EL (cell line): ENCODE data around the gene ARG2.
A peak's percentile ranks its signal among the peaks of the same experiment; 100 is the strongest.

Experiments used
- DNase-seq: peaks from one replicate; pipeline ENCODE4 v3.0.0-alpha.2; 2016

Gene ARG2

DNA sequence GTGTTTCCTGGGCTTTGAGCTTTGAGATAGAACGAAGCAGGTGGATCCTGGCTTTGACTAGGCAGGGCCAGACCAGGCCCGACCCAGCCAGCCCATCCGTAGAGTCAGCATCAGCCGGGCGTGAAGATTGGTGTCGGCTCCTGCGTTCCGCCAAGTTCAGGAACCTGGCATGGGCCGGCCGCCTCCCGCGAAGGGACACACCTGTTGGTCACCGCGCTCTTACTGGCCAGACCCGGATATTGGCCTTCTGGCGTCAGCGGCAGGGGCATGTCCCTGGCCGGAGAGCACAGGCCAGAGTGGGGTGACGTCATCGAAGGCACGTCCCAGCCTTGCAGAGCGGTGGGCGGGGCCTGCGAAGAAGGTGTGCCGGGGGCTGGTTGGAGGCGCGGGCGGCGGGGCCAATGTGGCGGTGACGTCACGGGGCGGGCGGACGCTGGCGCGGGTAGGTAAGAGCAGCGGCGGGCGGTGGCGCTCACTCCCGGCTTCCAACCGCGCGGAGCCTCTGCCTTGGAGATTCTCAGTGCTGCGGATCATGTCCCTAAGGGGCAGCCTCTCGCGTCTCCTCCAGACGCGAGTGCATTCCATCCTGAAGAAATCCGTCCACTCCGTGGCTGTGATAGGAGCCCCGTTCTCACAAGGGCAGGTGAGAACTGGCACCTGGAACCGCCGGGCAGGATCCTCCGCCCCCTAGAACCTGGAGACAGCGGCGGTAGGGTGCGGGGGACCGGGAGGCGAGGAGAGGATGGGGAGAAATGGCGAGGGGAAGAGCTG, at the start of gene ARG2:
Gene ARG2 (plus strand): TSS at position 475 of the 771 bp plus-strand sequence. CDS start 58 bp downstream, at position 533.
- peak; percentile 97 for DNase-seq

DNA sequence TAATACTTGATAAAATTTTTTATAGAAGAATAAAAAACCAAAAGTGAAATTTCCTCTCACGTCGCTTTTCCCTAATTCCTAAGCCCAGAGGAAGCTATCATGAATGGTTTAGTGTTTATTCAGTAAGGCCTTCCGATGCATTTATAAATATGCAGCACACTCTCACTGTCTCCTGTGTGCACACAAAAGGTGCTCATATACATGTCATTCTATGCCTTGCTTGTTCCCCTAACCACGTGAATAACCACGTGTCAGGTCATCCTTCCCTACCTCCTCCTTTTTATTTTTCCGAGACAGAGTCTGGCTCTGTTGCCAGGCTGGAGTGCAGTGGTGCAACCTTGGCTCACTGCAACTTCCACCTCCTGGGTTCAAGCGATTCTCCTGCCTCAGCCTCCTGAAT, 49.3 kb upstream of the ARG2 start:
- no peak for DNase-seq

DNA sequence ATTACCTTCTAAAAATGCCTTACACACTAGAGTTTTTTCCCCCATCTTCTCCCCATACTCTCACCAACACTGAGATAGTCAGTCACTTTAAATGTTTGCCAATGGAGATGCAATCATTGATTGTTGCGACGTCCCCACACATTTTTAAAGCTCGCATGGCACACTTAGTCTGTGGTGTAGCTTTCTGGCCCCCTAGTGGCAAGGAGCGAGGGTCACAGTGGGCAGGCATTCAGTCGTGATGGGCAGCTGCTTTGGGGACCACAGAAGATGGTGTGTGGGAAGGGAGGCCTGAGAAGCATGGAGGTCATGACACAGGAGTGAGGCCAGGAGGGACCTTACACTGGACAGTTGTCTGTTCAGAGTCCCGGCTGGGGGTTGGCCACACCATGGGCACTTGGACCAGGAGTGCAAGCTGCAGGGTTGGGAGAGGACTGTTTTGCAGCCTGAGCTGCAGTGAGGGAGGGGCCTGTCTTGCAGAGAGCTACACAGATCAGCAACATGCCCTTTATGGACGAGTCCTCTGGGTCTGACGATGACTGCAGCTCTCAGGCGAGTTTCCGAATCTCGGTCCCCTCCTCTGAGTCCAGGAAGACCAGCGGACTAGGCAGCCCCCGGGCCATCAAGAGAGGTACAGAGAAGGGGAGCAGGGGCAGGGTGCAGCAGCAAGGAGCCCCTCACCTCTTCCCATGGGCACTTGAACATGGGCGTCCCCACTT, 48.3 kb upstream of the ARG2 start:
- DNase-seq = peak; percentile 59

DNA sequence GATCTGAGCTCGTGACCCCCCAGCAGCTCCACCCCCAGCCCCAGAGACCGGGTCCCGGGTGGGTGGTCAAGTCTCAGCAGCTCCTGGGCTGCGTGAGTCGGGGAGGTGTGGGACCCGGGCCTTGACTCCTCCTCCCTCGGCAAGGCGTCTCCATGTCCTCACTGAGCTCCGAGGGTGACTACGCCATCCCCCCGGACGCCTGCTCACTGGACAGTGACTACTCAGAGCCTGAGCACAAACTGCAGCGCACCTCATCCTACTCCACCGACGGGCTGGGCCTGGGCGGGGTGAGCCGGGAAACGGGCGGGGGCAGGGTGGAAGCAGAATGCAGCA, 47.8 kb upstream of the ARG2 start:
- no peak for DNase-seq

DNA sequence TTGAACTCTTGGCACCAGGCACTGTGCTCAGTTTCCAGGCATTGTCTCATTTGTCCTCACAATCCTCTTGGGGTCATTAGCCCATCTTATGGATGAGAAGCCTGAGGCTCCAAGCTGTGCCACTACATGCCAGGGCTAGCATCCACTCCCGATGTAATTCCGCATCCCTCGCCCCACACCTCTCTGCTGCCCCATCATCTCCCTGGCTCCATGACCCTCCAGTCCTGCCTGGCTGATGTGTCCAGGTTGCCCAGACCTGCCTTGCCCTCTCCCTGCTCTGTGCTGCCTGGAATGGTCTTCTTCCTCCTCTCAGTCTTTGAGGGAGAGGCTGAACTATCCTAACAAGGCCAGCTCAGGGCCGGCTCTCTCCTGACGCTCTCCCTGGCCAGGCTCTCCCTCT, 47.1 kb upstream of the ARG2 start:
- DNase-seq = no peak

DNA sequence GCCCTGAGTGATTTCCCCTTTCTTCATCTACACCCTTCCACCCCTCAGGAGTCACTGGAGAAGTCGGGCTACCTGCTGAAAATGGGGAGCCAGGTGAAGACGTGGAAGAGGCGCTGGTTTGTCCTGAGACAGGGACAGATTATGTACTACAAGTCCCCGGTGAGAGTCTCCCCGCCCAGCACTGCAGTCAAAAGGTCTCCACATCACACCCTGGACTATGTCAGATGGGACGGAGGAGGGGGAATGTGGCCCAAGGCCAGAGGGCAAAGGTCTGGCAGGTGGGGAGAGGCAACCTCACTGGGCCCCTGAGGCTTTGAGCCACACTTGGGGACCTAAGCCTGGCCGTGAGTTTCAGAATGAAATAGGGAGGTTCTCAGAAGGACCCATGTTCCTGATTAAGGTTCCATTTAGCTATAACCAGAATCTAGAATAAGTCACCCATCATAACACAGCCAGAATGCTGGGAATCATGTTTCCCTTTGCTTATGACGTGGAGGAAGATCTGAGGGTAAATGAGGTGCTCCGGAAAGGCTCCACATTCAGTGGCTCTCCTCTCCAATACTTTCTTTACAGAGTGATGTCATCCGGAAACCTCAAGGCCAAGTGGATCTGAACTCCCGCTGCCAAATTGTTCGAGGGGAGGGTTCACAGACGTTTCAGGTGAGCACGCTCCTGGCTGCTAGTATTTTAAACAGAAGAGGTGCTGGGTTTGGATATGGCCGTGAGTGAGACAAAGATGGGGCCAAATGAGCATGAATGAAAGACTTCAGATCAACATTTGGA, 46.3 kb upstream of the ARG2 start:
- DNase-seq = no peak

DNA sequence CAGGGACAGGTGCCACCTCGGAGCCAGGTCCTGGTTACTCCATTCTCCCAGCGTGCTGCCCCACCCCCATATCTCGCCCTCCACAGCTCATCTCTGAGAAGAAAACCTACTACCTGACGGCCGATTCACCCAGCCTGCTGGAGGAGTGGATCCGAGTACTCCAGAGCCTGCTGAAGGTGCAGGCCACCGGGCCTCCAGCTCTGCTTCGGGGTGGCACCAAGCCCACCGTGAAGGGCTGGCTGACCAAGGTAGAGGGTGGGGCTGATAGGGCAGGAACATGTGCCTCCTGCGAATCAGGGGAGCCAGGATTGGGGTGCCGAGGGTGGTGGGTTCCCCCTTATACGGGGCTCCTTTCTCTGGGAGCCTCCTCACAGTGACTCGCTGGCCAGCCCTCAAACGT, 45.6 kb upstream of the ARG2 start:
- DNase-seq = no peak

DNA sequence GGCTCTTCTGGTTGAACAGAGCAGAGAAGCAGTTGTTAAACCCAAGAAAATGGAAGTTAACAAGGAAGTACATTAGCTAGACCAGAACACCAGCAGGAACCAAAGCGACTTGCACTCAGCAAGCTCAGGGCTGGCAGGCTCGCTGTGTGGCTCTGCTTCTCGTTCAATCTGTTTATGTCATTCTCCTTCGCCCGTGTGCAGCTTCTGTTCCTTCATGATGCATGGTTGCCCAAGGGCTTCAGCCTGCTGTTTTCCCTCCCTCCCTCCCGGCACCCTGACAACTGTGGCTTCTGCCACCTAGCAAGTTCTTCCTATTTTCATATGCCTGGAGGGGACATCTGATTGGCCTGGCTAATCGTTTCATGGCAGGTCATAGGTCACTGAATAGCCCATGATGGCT, 44.9 kb upstream of the ARG2 start:
- no peak for DNase-seq

DNA sequence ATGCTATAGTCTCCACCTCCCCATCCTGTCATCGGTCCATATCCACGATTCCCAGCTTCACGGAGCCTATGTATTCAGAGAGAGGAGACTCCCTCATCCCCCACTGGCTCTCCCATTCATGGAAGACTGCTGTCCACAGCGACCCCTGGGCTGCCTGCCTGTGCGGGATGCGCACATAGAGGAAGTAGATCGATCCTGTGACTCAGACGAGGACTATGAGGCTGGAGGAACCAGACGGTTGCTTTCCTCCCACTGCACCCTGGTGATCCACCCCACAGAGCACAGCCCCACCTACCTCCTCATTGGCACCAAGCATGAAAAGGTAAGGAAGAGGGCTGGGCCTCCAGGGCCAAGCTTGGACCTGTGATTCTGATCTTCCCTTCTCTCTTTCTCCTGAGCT, 44.0 kb upstream of the ARG2 start:
- peak; percentile 23 for DNase-seq

DNA sequence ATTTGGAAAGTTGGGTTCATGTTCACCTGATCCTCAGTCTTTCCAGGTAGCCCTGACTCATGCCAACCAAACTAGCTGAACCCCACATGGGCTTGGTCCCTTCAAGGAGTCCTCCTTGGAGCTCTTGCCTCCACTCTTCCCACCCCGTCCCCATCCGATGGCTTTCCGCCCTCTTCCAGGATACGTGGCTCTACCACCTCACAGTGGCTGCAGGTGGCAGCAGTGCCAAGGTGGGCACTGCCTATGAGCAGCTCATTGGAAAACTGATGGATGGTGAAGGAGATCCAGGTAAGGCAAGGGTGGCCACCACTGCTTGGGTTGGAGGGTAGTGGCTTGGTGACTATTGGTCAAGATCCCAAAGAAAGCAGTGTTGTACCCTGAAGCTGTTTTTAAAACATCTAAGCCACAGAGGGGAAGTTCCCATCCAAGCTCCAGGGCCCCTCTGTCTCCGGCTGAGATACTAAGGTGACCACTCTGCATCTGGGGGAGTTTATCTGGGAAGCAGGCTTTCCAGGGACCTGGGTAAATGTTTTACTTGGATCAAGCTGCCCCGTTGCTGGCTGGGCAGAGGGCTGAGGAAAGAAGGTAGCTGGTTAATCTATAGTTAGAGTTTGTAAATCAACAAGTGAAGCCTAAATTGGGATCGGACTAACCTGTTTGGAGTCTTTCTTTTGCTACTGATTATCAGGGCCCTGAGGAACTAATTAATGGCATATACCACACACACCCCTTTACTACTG, 43.3 kb upstream of the ARG2 start:
- DNase-seq = no peak

DNA sequence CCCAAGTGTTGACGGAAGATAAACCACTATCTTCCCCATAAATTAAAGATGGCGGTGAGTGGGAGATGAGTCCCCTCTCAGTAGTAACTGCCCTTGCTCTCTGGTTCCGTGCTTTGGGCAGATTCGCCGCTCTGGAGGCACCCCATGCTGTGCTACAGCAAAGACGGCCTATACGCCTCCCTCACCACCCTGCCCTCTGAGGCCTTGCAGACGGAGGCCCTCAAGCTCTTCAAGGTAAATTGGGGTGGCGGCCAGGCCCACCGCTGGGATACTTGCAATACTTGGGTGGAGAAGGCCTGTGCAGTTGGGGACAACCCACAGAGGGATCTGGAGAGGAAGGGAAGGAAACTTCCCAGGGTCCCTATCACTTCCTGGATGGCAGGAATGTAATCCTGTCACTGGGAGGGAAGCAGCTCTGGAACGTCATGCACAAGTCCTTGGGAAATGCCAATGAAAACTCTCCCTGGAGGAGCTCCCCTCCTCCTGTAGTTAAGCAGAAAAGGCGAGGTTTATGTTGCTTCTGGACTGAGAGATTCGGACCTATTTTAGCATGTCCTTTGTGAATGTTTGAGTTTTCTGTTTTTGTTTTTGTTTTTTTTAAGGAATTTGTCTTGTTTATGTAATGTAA, 42.4 kb upstream of the ARG2 start:
- no peak for DNase-seq

DNA sequence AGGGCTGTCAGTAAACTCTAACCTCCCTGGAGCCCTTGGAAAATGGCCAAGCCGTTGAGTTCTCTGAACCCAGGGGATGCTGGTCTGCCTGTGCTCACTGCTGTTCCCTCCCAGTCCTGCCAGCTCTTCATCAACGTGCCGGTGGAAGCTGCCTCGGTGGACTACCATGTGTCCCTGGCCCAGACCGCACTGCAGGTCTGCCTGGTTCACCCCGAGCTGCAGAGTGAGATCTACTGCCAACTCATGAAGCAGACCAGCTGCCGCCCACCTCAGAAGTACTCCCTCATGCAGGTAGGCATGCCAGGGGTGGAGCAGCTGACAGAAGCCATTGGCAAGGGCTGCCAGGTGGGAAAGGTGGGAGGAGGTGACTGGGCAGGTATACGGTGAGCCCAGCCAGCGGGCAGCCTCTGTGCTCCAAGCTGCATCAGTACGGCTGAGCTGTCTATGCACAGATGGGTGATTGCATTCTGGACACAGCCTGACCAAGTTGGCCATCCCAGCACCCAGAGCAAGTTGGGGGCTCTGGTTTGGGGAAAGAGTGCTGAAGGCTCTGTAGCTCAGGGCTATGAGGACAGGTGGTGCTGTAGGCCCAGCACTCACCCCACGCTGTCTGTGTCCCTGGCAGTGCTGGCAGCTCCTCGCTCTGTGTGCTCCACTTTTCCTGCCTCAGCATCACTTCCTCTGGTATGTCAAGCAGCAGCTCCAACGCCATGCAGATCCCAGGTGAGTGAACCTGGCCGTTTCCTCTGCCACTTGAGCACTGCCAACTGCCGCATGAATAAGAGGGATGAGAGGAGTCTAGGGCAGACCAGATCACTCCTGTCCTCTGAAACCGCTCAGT, 41.6 kb upstream of the ARG2 start:
- no peak for DNase-seq

DNA sequence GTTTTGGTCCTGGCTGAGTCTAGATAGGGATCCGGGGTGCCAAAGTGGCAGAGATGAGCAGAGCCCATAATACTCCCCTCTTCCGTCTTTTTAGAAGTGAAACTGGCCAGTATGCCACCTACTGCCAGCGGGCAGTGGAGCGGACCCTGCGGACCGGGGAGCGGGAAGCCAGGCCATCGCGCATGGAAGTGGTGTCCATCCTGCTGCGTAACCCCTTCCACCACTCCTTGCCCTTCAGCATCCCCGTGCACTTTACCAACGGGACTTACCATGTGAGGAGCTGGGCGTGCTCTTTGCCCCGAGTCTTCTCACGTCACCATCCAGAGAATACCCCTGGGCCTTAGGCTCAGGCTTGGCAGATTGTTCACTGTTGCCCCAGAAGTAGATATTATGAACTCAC, 40.7 kb upstream of the ARG2 start:
- no peak for DNase-seq

DNA sequence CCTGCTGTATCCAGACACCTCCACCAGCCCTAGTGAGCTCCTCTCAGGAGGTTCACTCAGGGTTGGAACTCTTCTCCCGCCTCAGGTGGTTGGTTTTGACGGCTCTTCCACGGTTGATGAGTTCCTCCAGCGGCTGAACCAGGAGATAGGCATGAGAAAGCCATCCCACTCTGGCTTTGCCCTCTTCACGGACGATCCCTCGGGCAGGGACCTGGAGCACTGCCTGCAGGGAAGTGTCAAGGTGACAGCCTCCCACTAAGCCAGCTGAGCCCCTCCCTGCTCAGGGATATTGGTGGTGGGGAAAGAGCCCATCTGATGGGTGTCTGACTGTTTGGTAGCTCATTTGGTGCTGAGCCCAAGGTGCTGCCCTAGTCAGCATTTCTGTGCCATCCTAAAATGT, 40.1 kb upstream of the ARG2 start:
- DNase-seq = no peak

DNA sequence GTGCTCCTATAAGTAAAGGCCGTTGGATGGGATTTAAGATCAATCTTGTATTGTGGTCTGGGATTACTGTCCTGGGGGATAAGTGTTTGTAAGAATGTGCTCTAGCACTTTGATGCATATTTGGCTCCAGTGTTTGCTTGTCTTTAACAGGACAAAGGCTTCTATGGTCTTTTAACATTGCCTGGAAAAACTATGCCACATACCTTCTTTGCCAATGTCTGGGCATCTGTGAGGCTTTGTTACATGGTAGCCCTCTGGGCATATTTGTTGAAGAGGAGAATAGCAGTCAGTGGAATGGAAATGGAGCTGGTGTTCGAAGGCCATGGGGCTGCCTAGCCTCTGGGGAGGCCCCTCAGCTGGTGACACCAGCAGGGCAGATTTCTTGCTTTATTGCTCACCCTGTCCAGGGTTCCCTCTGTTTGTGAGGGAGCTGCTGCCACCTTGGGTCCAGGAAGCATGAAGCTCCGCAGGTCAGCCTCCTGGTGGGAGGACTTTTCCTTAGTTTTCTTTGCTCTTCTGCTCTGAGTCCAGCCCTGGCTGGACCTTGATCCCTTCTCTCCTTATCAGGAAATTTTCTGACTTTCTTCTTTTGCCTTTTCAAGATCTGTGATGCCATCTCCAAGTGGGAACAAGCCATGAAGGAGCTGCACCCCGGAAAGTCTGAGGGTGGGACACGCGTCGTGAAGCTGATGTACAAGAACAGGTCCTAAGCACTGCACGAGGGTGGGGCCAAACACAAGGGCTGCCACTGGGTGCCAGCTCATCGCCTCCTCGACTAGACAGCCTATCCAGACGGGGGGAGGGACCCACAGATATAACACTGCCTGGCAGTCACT, 39.2 kb upstream of the ARG2 start:
- DNase-seq = no peak

DNA sequence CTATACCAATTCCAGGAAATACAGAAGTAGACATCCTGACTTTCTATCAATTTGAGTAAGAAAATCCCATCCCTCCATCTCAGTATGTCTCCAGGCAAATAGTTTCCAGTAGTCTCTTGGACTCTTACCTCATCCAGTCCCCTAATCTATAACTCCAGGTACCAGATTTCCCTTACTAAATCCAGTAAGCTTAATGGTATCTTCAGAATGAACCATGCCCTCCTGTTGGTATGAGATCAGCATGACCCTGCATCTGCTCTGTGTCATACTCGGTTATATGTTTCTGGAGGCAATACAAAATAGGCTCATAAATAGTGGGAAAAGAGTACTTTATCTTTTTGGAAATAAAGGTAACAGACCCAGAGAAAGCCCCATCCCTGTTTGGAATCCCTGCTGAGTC, 38.1 kb upstream of the ARG2 start:
- peak; percentile 13 for DNase-seq

DNA sequence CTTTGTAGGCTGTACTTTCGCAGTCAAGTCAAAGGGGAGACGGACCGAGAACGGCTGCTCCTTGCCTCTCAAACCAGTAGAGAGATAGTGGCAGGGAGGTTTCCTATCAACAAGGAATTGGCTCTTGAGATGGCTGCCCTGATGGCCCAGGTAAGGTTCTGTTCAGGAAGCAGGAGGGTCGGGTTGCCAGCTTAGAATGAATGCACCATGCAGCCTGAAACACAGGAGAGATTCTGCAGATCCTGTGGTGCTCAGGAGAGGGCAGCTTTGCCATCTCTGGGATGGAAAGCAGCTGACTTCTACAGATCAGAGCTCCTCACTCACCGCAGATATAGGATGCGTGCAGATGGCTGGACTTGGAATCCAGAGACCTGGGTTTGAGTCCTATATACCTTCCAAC, 37.7 kb upstream of the ARG2 start:
- DNase-seq = no peak

DNA sequence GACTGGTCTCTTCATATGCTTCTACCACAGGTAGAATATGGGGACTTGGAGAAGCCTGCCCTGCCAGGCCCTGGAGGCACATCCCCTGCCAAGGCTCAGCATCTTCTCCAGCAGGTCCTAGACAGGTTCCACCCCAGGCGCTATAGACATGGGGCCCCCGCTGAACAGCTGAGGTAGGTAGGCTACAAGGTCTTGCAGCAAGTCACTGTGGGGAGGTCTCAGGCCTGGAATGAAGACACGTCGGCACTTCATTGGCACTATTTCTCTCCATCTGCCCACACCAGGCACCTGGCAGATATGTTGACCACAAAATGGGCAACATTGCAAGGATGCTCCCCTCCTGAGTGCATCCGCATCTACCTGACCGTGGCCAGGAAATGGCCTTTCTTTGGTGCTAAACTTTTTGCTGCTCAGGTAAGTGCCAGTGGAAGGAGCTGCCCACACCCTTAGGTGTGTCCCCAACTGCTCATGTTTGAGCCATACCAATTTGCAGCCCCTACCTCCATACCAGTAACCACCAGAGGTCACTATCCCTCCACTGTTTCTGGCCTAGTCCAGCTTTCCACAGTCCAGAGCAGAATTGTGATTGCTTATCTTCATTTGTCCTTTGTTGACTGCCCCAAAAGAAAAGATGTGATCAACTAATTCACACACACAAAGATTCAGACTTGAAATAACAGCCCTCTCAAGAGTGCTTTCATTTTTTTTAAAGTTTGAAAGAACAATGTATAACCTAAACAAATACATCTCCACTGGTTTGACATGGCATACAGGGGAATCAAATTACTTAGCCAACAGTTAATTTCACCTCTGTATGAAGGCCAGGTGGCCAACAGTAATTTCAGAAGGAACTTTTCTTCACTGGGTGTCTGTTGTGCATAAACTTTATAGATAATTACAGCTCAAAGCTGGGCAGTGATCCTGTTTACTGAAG, 35.7 kb upstream of the ARG2 start:
- peak; percentile 51 for DNase-seq

DNA sequence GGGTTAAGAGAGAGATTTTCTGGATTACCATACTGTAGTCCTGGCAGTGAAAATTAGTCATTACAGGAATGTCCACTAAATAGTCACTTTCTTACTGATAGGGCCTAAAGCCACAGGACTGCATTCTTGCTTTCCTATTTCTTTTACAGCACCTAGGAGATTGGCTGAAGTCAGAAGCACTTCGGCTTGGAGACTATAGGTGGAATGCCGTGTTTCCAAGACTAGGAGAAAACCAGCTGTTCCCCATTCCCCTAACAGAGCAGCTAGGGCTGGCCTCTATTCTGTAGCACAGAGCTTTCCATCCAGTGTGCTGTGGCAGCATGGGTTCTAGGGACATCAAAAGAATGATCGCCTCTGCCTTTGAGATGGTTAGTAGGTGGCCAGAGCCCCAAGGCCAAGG, 34.7 kb upstream of the ARG2 start:
- no peak for DNase-seq

DNA sequence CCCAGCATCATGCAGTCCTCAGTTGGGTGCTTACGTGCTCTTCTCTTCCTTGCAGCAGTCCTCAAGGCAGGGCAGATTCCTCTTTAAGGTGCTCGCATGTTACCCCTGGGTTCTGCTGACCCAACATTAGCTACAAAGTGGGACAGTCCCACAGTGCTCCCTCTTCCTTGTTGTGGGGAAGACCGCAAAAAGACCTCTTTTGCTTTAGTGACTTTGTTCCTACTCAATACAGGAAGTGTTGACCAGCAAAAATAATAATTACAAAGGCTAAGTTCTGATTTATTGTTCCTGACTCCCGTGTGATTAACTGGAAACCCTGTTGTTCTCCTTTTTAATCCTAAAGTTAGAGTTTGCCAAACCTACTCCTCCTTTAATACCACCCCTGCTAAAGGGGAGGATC, 33.4 kb upstream of the ARG2 start:
- DNase-seq = no peak
